Measurements from ENCODE around the gene APLP2. TPM values are rescaled to one million over a fixed set of nuclear protein-coding genes. Genes with fewer than 3 reads are reported as not detected.
"Not testable (repeated sequence)": the region's sequence is repeated elsewhere in the genome, so short reads cannot be mapped to it uniquely, and the experiment has no call there.

The APLP2 gene
- total RNA-seq, 1 donor from 2014 or later = 330 TPM

- no peaks in the 10 kb centered on the region for H3K27me3 Mint-ChIP-seq (ENCODE audit: unreplicated experiment)
- peaks cover 36% of the 10 kb centered on the region for H3K4me1 Mint-ChIP-seq (ENCODE audit: unreplicated experiment)
- TF ChIP-seq CTCF (IDR thresholded peaks at IDR 0.05) = no peak
- no peak overlapping the region for H3K4me3 Mint-ChIP-seq (ENCODE audit: unreplicated experiment)
- peaks cover 8% of the 10 kb centered on the region for H3K36me3 Mint-ChIP-seq (ENCODE audit: unreplicated experiment)
- no peak for DNase-seq (ENCODE audit: extremely low spot score, unreplicated experiment)
- H3K27ac Mint-ChIP-seq (ENCODE audit: unreplicated experiment) = no peak overlapping the region
- no peaks in the 10 kb centered on the region for H3K9me3 Mint-ChIP-seq (ENCODE audit: unreplicated experiment)
These were observed 17.7 kb downstream of the APLP2 start for GRCh38 chr11:130087294-130087926.

- TF ChIP-seq CTCF (IDR thresholded peaks at IDR 0.05) = no peak
- Mint-ChIP-seq H3K36me3 (ENCODE audit: unreplicated experiment) (peaks cover 9% of the 10 kb centered on the region), H3K9me3 (ENCODE audit: unreplicated experiment) (peaks cover 3% of the 10 kb centered on the region), H3K27me3 (ENCODE audit: unreplicated experiment) (no peaks in the 10 kb centered on the region), H3K4me3 (ENCODE audit: unreplicated experiment) (no peak overlapping the region), H3K27ac (ENCODE audit: unreplicated experiment) (no peak overlapping the region), H3K4me1 (ENCODE audit: unreplicated experiment) (peaks cover 35% of the 10 kb centered on the region)
- no peak for DNase-seq (ENCODE audit: extremely low spot score, unreplicated experiment)
These were observed 18.5 kb downstream of the APLP2 start for GRCh38 chr11:130088217-130088616.

- peaks cover 36% of the 10 kb centered on the region for H3K4me1 Mint-ChIP-seq (ENCODE audit: unreplicated experiment)
- peaks cover 11% of the 10 kb centered on the region for H3K36me3 Mint-ChIP-seq (ENCODE audit: unreplicated experiment)
- H3K4me3 Mint-ChIP-seq (ENCODE audit: unreplicated experiment) = no peak overlapping the region
- no peaks in the 10 kb centered on the region for H3K27me3 Mint-ChIP-seq (ENCODE audit: unreplicated experiment)
- no peak for DNase-seq (ENCODE audit: extremely low spot score, unreplicated experiment)
- peaks cover 5% of the 10 kb centered on the region for H3K9me3 Mint-ChIP-seq (ENCODE audit: unreplicated experiment)
- no peak for TF ChIP-seq CTCF (IDR thresholded peaks at IDR 0.05)
- H3K27ac Mint-ChIP-seq (ENCODE audit: unreplicated experiment) = no peak overlapping the region
These were observed 19.4 kb downstream of the APLP2 start for GRCh38 chr11:130088919-130089673.

- peaks cover 7% of the 10 kb centered on the region for H3K36me3 Mint-ChIP-seq (ENCODE audit: unreplicated experiment)
- H3K4me3 Mint-ChIP-seq (ENCODE audit: unreplicated experiment) = no peak overlapping the region
- peaks cover 34% of the 10 kb centered on the region for H3K4me1 Mint-ChIP-seq (ENCODE audit: unreplicated experiment)
- H3K27ac Mint-ChIP-seq (ENCODE audit: unreplicated experiment) = no peak overlapping the region
- no peak for TF ChIP-seq CTCF (IDR thresholded peaks at IDR 0.05)
- DNase-seq (ENCODE audit: extremely low spot score, unreplicated experiment) = no peak
- peaks cover 5% of the 10 kb centered on the region for H3K9me3 Mint-ChIP-seq (ENCODE audit: unreplicated experiment)
- H3K27me3 Mint-ChIP-seq (ENCODE audit: unreplicated experiment) = no peaks in the 10 kb centered on the region
These were observed 20.0 kb downstream of the APLP2 start for GRCh38 chr11:130089674-130090073.

GRCh38 chr11:130090517-130090916 is 20.8 kb downstream of the APLP2 start:
- not testable (repeated sequence) for H3K27me3 Mint-ChIP-seq (ENCODE audit: unreplicated experiment); H3K36me3 Mint-ChIP-seq (ENCODE audit: unreplicated experiment); H3K9me3 Mint-ChIP-seq (ENCODE audit: unreplicated experiment); DNase-seq (ENCODE audit: extremely low spot score, unreplicated experiment); H3K27ac Mint-ChIP-seq (ENCODE audit: unreplicated experiment); H3K4me3 Mint-ChIP-seq (ENCODE audit: unreplicated experiment)
- peaks cover 32% of the 10 kb centered on the region for H3K4me1 Mint-ChIP-seq (ENCODE audit: unreplicated experiment)

- H3K4me1 Mint-ChIP-seq (ENCODE audit: unreplicated experiment) = peaks cover 31% of the 10 kb centered on the region
These were observed 21.5 kb downstream of the APLP2 start for GRCh38 chr11:130091169-130091568.

More at GRCh38 chr11:130091169-130091568, 21.5 kb downstream of the APLP2 start:
- H3K36me3 Mint-ChIP-seq (ENCODE audit: unreplicated experiment); H3K27ac Mint-ChIP-seq (ENCODE audit: unreplicated experiment); H3K9me3 Mint-ChIP-seq (ENCODE audit: unreplicated experiment); H3K4me3 Mint-ChIP-seq (ENCODE audit: unreplicated experiment); DNase-seq (ENCODE audit: extremely low spot score, unreplicated experiment); H3K27me3 Mint-ChIP-seq (ENCODE audit: unreplicated experiment): not testable (repeated sequence)

All from osteocyte (in vitro differentiated cells).